Activated CD4-positive, CD25-positive, alpha-beta regulatory T cell treated with anti-CD3 and anti-CD28 coated beads, Interleukin-2, amount 50 U/mL, for 24 hours (primary cell): ENCODE measurements around the gene MED26.
A peak's percentile ranks its signal among the peaks of the same experiment; 100 is the strongest.
"Not testable (repeated sequence)": the region's sequence is repeated elsewhere in the genome, so short reads cannot be mapped to it uniquely, and the experiment has no call there.

ENCODE experiments used
- ATAC-seq, 2 donors: fragments of 150-1000 bp; cut with Tn5 transposase; one replicate each; pipeline ENCODE4 v1.10.0; 2021; ENCODE audit warnings: mild to moderate bottlenecking in 1 of 2, moderate library complexity in 1 of 2

MED26 gene, protein sequence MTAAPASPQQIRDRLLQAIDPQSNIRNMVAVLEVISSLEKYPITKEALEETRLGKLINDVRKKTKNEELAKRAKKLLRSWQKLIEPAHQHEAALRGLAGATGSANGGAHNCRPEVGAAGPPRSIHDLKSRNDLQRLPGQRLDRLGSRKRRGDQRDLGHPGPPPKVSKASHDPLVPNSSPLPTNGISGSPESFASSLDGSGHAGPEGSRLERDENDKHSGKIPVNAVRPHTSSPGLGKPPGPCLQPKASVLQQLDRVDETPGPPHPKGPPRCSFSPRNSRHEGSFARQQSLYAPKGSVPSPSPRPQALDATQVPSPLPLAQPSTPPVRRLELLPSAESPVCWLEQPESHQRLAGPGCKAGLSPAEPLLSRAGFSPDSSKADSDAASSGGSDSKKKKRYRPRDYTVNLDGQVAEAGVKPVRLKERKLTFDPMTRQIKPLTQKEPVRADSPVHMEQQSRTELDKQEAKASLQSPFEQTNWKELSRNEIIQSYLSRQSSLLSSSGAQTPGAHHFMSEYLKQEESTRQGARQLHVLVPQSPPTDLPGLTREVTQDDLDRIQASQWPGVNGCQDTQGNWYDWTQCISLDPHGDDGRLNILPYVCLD

DNA sequence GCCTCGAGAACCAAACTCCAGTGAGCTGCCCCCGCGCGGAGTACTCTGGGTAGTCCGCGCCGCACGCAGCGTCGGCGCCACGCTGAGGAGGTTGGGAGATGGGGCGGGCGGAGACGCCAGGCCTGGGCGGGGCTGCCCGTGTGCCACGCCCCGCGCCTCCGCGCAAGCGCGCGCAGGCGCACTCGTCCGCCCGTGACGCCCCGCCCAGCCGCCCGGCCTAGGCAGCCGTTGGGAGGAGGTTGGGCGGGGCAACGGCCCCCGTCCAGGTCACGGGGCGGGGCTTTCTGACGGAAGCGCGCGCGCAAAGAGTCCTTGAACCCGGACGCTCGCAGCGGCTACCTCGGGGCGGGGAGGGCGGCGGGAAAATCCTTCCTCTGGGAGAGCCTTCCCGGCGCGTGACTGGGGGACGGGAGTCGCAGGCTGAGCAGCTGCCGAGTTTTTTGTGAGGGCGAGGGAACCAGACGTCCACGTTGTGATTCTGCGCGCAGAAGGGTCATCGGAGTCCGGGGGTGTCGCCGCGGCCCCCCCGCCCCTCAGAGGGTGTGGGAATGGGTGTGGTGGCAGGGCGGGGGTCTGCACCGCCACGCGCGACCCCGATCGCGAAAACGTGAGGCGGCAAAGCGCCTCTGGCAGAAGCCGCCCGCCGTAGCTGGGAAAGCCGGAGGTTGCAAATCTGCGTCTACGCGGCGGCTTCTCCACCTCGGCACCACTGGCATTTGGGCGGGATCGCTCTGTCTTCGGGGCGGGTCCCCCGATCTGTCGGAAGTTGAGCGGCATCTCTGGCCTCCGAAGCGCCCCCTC, at the start of gene MED26:
Gene MED26, minus strand, starts transcription at position 22 of the 801 bp plus-strand sequence. CDS start 261 bp downstream, outside the sequence.
- ATAC-seq, result peak; percentile 93 to 96

DNA sequence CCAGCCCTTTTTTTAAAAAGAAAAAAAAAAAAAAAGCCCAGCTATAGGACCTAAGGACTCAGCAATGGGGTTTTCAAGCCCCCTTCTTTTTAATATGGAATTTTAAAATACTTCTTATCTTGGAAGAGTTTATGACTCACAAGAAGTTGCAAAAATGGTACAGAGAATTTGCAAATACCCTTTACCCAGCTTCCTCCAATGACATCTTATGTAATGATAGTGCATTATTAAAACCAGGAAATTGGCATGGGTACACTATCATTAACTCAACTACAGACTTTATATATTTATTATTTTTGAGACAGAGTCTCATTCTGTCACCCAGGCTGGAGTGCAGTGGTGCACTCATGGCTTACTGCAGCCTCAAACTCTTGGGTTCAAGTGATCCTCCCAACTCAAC, 49.1 kb upstream of the MED26 start:
- no peak for ATAC-seq

DNA sequence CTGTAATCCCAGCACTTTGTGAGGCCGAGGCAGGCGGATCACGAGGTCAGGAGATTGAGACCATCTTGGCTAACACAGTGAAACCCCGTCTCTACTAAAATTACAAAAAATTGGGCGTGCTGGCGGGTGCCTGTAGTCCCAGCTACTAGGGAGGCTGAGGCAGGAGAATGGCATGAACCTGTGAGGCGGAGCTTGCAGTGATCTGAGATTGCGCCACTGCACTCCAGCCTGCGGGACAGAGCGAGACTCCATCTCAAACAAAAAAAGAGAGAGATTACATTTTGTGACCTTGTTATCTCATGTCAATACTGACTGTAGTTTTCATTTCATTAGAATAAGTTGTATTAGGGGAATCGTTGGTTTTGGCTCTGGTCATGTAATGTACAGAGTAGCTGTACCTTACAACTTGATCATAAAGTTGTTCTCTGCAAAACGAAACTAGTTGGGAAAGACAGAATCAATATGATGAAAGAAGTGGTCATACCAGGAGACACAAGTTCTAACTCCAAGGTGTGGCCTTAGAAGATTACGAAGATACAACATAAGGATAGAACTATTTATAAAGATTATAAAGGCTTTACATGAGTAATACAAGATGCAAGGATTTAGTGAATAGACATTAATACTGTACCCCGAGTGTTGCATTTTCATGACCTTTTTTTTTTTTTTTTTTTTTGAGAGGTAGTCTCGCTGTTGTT, 48.2 kb upstream of the MED26 start:
- no peak for ATAC-seq

- ATAC-seq, result not testable (repeated sequence)
Observed at GRCh38 chr19:16673839-16674238, 45.8 kb upstream of the MED26 start.

DNA sequence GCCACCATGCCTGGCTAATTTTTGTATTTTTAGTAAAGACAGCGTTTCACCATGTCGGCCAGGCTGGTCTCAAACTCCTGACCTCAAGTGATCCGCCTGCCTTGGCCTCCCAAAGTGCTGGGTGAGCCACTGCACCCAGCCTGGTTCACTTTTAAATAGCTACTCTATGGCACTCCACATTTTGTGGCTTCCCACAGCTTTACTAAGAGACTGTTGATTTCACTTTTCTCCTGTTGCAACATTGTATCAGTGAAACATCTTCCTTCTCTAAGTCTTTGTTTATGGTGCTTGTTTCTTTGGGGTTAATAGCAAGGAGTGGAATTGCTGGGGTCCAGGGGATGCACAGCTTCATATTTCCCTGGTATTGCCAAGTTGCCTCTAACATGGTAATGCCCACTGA, 45.2 kb upstream of the MED26 start:
- ATAC-seq, result no peak

DNA sequence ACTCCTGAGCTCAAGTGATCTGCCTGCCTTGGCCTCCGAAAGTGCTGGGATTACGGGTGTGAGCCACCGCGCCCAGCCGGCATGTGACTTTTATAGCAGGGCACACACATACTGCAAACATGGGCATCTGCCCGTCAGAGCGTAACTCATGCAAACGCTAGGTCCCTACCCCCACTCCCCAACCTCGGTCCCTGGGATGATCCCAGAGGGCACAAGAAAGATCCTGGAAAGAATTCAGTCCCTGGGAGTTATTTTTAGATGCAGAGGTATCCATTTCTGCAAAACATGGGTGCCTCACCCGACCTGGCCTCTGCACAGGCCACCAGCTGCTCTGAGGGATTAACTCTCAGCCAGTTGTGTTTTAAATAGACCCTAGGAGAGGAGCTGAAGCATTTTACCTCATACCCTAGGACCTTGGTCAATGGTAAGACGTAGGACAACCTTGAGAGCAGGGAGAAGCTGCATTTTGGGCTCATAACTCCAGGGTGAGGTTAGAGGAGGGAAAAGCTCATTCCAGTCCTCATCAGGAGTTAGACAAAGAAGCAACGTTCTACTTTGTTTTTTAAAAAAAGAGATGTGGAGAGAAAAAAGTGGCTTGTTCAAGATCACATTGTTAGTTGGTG, 43.8 kb upstream of the MED26 start:
- ATAC-seq, result no peak

GRCh38 chr19:16670291-16670690, 42.3 kb upstream of the MED26 start:
- ATAC-seq, result no peak

- ATAC-seq, result not testable (repeated sequence)
Observed at GRCh38 chr19:16668702-16669101, 40.7 kb upstream of the MED26 start.

DNA sequence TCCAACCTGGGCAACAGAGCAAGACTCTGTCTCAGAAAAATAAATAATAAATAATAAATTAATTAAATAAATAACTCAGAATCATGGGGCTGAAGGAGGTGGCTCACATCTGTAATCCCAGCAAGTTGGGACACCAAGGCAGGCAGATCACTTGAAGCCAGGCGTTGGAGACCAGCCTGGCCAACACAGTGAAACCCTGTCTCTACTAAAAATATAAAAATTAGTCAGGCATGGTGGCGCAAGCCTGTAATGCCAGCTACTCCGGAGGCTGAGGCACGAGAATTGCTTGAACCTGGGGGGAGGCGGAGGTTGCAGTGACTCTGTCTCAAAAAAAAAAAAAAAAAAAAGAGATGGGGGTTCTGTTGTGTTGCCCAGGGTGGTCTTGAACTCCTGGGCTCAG, 40.2 kb upstream of the MED26 start:
- ATAC-seq, result no peak

GRCh38 chr19:16661480-16662034, 33.6 kb upstream of the MED26 start:
- ATAC-seq, result no peak

DNA sequence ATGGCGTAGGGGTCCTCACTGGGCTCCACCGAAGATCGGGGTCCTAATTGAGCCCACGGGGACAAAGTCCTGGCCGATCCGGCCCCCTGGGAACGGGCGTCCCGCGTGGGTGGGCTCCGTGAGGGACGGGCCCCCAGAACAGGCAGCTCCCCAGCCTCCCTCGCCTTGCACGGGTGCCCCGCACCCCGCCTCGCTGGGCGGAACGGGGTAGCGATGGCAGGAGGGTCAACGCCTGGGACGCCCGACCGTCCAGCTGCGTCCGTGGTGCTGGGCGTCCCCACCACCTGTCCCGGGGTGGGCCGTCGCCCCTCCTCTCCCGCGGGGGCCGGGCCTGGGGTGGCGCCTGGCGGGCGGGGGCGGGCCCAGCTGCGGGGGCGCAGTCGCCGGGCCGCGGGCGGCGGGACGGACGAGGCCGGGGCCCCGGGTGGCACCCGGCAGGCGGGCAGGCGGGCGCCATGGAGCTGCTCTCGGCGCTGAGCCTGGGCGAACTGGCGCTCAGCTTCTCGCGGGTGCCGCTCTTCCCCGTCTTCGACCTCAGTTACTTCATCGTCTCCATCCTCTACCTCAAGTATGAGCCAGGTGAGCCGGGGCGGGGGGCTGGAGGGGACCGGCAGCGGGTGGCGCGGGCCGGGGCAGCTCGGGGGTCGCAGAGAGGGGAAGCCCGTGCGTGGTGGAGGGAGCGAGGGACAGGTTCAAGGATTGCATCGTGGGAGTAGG, 32.9 kb upstream of the MED26 start, which contains the start of gene TMEM38A:
Gene TMEM38A, plus strand, starts transcription at position 377 of the 717 bp plus-strand sequence. Its CDS starts 79 bp downstream, at position 456.
- ATAC-seq, result peak in 1 of 2 donors; percentile 1

DNA sequence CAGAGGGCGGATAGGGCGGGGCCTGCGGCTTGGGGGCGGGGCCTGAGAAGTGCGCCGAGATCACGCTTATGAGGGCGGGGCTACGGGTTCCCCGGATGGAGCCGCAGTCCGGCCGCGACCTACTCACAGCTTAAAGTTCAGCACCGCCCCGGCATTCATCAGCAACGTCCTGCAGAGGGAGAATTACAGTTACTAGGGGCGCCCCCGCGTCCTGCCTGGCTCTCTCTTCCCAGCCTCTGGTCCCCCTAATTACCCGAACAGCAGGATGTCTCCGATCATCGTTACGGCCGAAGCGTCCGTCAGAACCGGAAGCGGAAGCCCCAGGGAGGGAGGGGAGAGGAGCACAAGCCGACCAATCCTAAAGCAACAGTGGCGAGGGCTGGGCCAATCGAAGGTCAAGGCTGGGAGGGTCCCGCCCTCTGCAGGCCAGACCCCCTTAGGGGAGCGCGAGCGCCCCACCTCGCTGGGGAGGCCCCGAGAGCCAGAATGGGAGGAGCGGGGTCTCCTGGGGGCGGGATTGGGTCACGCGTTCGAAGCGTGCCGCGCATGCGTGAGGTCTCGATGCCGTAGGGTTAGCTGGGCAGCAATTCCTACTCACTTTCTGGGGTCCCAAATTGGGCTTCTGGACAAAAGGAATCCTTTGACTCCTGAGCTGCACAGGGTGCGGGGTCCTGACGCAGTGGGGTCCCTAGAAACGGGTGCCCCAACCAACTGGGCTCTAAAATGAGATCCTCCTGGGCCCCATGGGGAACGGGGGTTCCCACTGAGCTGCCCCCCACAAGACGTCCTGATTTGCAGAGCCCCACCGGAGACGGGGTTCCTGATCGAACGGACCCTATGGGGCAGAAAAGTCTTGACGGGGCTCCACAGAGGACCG, 32.1 kb upstream of the MED26 start, which contains the start of gene SMIM7:
Gene SMIM7, minus strand, starts transcription at position 313 of the 877 bp plus-strand sequence. Its CDS starts 34 bp downstream, at position 279.
- ATAC-seq, result peak; percentile 99

DNA sequence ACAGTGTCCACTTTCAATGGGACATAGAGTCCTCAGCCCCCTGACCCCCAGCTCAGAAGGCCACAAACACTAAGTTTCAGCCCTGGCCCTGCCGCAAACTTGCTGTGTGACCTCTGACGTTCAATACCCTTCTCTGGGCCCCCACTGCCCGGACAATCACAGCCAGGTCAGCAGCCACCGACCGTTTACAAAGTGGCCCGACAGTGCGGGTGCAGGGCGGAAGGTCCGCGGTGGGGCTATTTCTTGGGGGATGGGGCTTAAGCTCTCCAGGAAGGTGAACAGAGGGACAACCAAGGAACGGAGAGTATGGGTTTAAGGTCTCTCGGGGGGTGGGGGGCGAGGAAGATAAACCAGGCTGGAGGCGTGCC, 31.4 kb upstream of the MED26 start:
- no peak for ATAC-seq

- no peak for ATAC-seq
Observed at GRCh38 chr19:16657384-16657783, 29.4 kb upstream of the MED26 start.

DNA sequence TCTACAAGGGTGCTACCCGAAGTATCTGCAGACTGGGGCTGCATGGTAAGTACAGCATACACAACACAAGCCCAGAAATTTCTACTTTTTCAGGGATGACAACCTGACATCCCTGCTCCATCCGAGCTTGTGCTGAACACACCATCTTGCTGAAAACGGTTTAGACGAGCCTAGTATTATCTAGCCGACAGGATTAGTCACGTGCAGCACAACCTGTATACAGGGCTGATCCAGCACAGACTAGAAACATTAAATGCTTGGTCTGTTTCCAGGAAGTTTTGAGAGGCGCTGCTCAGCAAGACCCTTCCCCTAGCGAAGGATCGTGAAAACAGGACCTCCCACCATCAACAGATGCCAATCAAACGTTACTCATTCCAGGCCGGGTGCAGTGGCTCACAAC, 27.7 kb upstream of the MED26 start:
- ATAC-seq, result no peak

DNA sequence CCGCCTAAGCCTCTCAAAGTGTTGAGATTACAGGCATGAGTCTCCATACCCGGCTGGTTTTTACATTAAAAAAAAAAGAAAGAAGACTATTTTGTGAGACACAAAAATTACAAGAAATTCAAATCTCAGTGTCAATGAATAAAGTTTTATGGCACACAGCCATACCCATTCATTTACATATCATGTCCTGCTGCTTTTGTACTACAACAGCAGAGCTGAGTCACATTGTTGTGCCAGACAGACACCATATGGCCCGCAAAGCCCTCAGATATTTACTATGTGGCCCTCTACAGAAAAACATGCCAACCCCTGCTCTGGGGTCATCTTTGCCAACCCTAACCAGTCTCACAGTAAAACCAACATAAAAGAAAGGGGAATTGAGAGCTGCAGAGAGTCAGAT, 26.6 kb upstream of the MED26 start:
- no peak for ATAC-seq

DNA sequence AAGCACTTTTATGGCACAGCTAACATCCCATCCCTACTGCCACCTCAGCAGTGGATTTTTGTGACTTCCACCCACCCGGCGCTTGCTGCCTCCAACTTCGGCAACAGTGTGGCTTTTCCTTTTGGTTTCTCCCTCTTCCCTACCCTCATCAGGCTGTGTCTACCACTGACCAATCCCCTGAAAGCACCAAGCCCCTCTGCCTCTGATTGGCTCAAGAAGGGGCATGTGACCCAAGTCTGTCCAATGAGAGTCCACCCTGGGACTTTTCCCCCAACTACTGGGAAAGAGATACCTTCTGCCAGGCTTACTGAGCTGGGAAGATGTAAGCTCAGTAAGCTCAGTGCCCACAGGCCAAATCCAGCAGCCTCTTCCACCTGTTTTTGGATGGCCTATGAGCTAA, 26.1 kb upstream of the MED26 start:
- ATAC-seq, result peak in 1 of 2 donors; percentile 24

GRCh38 chr19:16652854-16653253, 24.9 kb upstream of the MED26 start:
- ATAC-seq, result no peak

GRCh38 chr19:16651421-16652188, 23.6 kb upstream of the MED26 start:
- ATAC-seq, result not testable (repeated sequence)
